H9 (cell line): ENCODE results near the gene CEP112. TPM values are rescaled to one million over a fixed set of nuclear protein-coding genes. Genes with fewer than 3 reads are reported as not detected.

ENCODE experiments used
- DNase-seq: peaks from one replicate; pipeline ENCODE4 v3.0.0-alpha.2; 2017
- H2AFZ ChIP-seq: one replicate; pipeline ENCODE4 v1.6.1; 2013; ENCODE audit warnings: mild to moderate bottlenecking, low read length, control low read depth, moderate library complexity
- H2AK5ac ChIP-seq: 2 replicates; pipeline ENCODE4 v1.6.1; 2013; ENCODE audit warnings: low read length, control low read depth, mixed read lengths; ENCODE audit not compliant: insufficient read length
- H2BK120ac ChIP-seq: one replicate; pipeline ENCODE4 v1.6.1; 2013; ENCODE audit warnings: low read depth, mild to moderate bottlenecking, low read length, control low read depth, inconsistent platforms; ENCODE audit not compliant: poor library complexity, severe bottlenecking
- H2BK12ac ChIP-seq: 2 replicates; pipeline ENCODE4 v1.6.1; 2013; ENCODE audit warnings: low read length, control low read depth, mixed read lengths, low read depth; ENCODE audit not compliant: insufficient read length
- H2BK15ac ChIP-seq: 2 replicates; pipeline ENCODE4 v1.6.1; 2013; ENCODE audit warnings: low read depth, low read length, control low read depth
- H2BK20ac ChIP-seq: one replicate; pipeline ENCODE4 v1.6.1; 2013; ENCODE audit warnings: low read depth, mild to moderate bottlenecking, low read length, control low read depth, inconsistent platforms; ENCODE audit not compliant: poor library complexity, severe bottlenecking
- H2BK5ac ChIP-seq: 2 replicates; pipeline ENCODE4 v1.6.1; 2013; ENCODE audit warnings: low read length, control low read depth, mixed read lengths; ENCODE audit not compliant: insufficient read length
- H3K14ac ChIP-seq: 2 replicates; pipeline ENCODE4 v1.6.1; 2013; ENCODE audit warnings: low read length, control low read depth; ENCODE audit not compliant: insufficient read depth
- H3K18ac ChIP-seq: 2 replicates; pipeline ENCODE4 v1.6.1; 2013; ENCODE audit warnings: low read depth, mild to moderate bottlenecking, mixed read lengths, low read length, control low read depth; ENCODE audit not compliant: insufficient read length
- H3K23ac ChIP-seq: 2 replicates; pipeline ENCODE4 v1.6.1; 2013; ENCODE audit warnings: low read length, control low read depth, mixed read lengths, low read depth; ENCODE audit not compliant: insufficient read length
- H3K23me2 ChIP-seq: 2 replicates; pipeline ENCODE4 v1.6.1; 2013; ENCODE audit warnings: low read depth, mild to moderate bottlenecking, mixed read lengths, low read length, control low read depth; ENCODE audit not compliant: insufficient read length, poor library complexity, severe bottlenecking
- H3K27ac ChIP-seq: 2 replicates; pipeline ENCODE4 v1.5.1; 2013; ENCODE audit warnings: low read length, control low read depth, mixed read lengths, low read depth; ENCODE audit not compliant: insufficient read length
- H3K27me3 ChIP-seq: 2 replicates; pipeline ENCODE4 v1.6.1; 2013; ENCODE audit warnings: low read length, control low read depth, inconsistent platforms; ENCODE audit not compliant: insufficient read depth
- H3K4ac ChIP-seq: 2 replicates; pipeline ENCODE4 v1.6.1; 2013; ENCODE audit warnings: low read depth, mild to moderate bottlenecking, control low read depth, inconsistent platforms, low read length, moderate library complexity
- H3K4me1 ChIP-seq: 2 replicates; pipeline ENCODE4 v1.6.1; 2013; ENCODE audit warnings: low read length, control low read depth, inconsistent platforms; ENCODE audit not compliant: insufficient read depth
- H3K4me2 ChIP-seq: 2 replicates; pipeline ENCODE4 v1.6.1; 2013; ENCODE audit warnings: low read length, control low read depth, mixed read lengths; ENCODE audit not compliant: insufficient read length, insufficient read depth
- H3K56ac ChIP-seq: 2 replicates; pipeline ENCODE4 v1.6.1; 2013; ENCODE audit warnings: low read depth, mild to moderate bottlenecking, mixed read lengths, low read length, control low read depth; ENCODE audit not compliant: insufficient read length
- H3K79me1 ChIP-seq: 2 replicates; pipeline ENCODE4 v1.6.1; 2013; ENCODE audit warnings: low read depth, mild to moderate bottlenecking, moderate library complexity, low read length, control low read depth, inconsistent platforms; ENCODE audit not compliant: insufficient read depth, poor library complexity, severe bottlenecking
- H3K79me2 ChIP-seq: 2 replicates; pipeline ENCODE4 v1.6.1; 2013; ENCODE audit warnings: low read length, control low read depth, inconsistent platforms; ENCODE audit not compliant: insufficient read depth
- H3K9ac ChIP-seq: 2 replicates; pipeline ENCODE4 v1.6.1; 2013; ENCODE audit warnings: low read length, control low read depth, mixed read lengths; ENCODE audit not compliant: insufficient read length; ENCODE audit errors: extremely low read depth
- H3K9me3 ChIP-seq: one replicate; pipeline ENCODE4 v1.6.1; 2013; ENCODE audit warnings: low read depth, low read length, inconsistent platforms; ENCODE audit not compliant: control insufficient read depth
- H3T11ph ChIP-seq: one replicate; pipeline ENCODE4 v1.6.1; 2013; ENCODE audit warnings: mild to moderate bottlenecking, low read length, control low read depth, inconsistent platforms
- H4K20me1 ChIP-seq: one replicate; pipeline ENCODE4 v1.6.1; 2013; ENCODE audit not compliant: control insufficient read depth, insufficient read length, insufficient read depth
- H4K5ac ChIP-seq: 2 replicates; pipeline ENCODE4 v1.6.1; 2013; ENCODE audit warnings: low read depth, mild to moderate bottlenecking, mixed read lengths, low read length, control low read depth; ENCODE audit not compliant: insufficient read length
- H4K8ac ChIP-seq: replicated peaks from 2 replicates; pipeline ENCODE4 v1.6.1; 2013; ENCODE audit warnings: low read length, control low read depth, mixed read lengths, low read depth; ENCODE audit not compliant: insufficient read length
- H4K91ac ChIP-seq: 2 replicates; pipeline ENCODE4 v1.6.1; 2013; ENCODE audit warnings: low read depth, mild to moderate bottlenecking, moderate library complexity, mixed read lengths, low read length, control low read depth; ENCODE audit not compliant: insufficient read length
- H3K27ac Mint-ChIP-seq, 3 experiments: 2 replicates in 2 of 3; 3 replicates in 1 of 3; pipeline ENCODE4 v1.8.0; 2020 to 2021; ENCODE audit warnings: mixed read lengths in 3 of 3, mild to moderate bottlenecking in 1 of 3, moderate library complexity in 1 of 3
- H3K27me3 Mint-ChIP-seq: 2 replicates; pipeline ENCODE4 v1.8.0; 2021; ENCODE audit warnings: low read depth, mild to moderate bottlenecking, moderate library complexity, mixed read lengths
- H3K36me3 Mint-ChIP-seq, 3 experiments: 2 replicates in 2 of 3; 3 replicates in 1 of 3; pipeline ENCODE4 v1.8.0; 2020 to 2021; ENCODE audit warnings: low read depth in 3 of 3, mixed read lengths in 3 of 3; ENCODE audit not compliant: insufficient read depth in 1 of 3
- H3K4me1 Mint-ChIP-seq, 2 experiments: 2 replicates each; pipeline ENCODE4 v1.8.0; 2020; ENCODE audit warnings: mixed read lengths in 2 of 2
- H3K4me3 Mint-ChIP-seq, 2 experiments: 2 replicates in 1 of 2; 3 replicates in 1 of 2; pipeline ENCODE4 v1.8.0; 2020 to 2021; ENCODE audit warnings: mild to moderate bottlenecking in 2 of 2, mixed read lengths in 2 of 2, moderate library complexity in 1 of 2
- H3K9me3 Mint-ChIP-seq, 2 experiments: 2 replicates in 1 of 2; 3 replicates in 1 of 2; pipeline ENCODE4 v1.8.0; 2020; ENCODE audit warnings: mild to moderate bottlenecking in 2 of 2, mixed read lengths in 2 of 2, moderate library complexity in 1 of 2
- CTCF ChIP-seq: fragments of 200-600 bp; sonication (generic); conservative IDR thresholded peaks from 3 replicates; pipeline ENCODE4 v1.8.0; 2021; ENCODE audit warnings: antibody characterized with exemption, mild to moderate bottlenecking
- WGBS: extraction: QIAGEN DNeasy Blood & Tissue Kit; methylation state at CpG from one replicate; pipeline ENCODE4 v1.1.7; 2013; ENCODE audit warnings: missing lambda C conversion rate, low lambda C conversion rate, mixed read lengths; ENCODE audit not compliant: insufficient read length; ENCODE audit errors: extremely low coverage; 5-methylcytosine and 5-hydroxymethylcytosine counted together
- total RNA-seq: library from RNA; stranded (reverse); gene quantifications from 2 replicates; pipeline ENCODE4 v1.2.1, GENCODE V29; 2021

CEP112 gene
- total RNA-seq, 1 experiment from 2014 or later: 5.4 TPM

DNA sequence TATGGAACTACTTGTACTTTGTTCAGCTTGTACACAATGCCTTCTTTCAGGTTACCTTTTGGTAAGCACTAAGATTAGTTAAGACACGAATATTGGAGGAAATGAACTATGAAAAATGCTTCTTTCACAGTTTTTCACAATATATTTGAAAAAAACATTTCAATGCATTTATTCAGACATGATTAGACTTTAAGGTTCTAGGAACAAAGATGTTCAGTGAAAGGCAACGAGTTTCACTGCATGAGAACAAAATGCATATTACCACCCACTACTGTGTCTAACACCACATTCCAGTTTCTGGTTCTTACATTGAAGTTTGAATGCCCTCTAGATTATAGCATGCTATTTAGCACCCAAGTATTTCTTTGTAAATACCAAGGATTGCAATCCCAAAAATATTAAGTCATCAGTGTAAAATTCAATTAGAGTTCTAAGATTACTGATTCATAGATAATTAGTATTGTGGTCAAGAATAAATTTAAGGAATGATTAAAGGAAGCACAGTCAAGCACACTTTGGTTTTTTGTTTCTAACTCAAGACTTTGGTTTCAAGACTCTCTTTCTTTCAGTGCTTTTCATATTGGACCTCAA lies 261.7 kb downstream of the CEP112 start:
- Histone ChIP-seq H3K79me2 (no peaks in the 10 kb centered on the region), H2BK5ac (no peak overlapping the region), H3K18ac (no peak overlapping the region), H2AK5ac (no peak overlapping the region), H2BK20ac (no peak overlapping the region), H3K27me3 (no peaks in the 10 kb centered on the region), H3T11ph (no peak overlapping the region), H3K4ac (no peak overlapping the region), H2BK12ac (no peak overlapping the region), H3K4me2 (no peak overlapping the region), H3K79me1 (no peaks in the 10 kb centered on the region), H3K4me1 (no peaks in the 10 kb centered on the region; the same call in 1 of the 2 replicates), H2BK120ac (no peak overlapping the region), H4K20me1 (no peaks in the 10 kb centered on the region), H4K8ac (no peak overlapping the region), H3K14ac (no peak overlapping the region), H3K23ac (no peak overlapping the region), H3K9ac (no peak overlapping the region), H2BK15ac (no peak overlapping the region), H3K27ac (no peak overlapping the region), H3K56ac (no peak overlapping the region), H2AFZ (no peak overlapping the region), H4K91ac (no peak overlapping the region), H3K9me3 (no peaks in the 10 kb centered on the region), H4K5ac (no peak overlapping the region), H3K23me2 (no peaks in the 10 kb centered on the region)
- H3K27me3 Mint-ChIP-seq: no peaks in the 10 kb centered on the region
- no peak overlapping the region for H3K4me3 Mint-ChIP-seq
- no CpG with 5 or more reads among the region's 2 CpGs for WGBS
- no peak for DNase-seq
- 0 out of 7 replicates have a peak overlapping the region, but pooled peaks of 1 of the 3 experiments have one; percentile 17 for H3K27ac Mint-ChIP-seq
- no peak for TF ChIP-seq CTCF
- no peaks in the 10 kb centered on the region for H3K4me1 Mint-ChIP-seq
- peaks cover 8 to 16% of the 10 kb centered on the region in 2 experiments; a peak in 4 of 5 replicates for H3K9me3 Mint-ChIP-seq
- H3K36me3 Mint-ChIP-seq: peaks cover 5 to 13% (median 6%) of the 10 kb centered on the region in 3 experiments; a peak in 5 of 7 replicates
